BLaER1 treated with 17β-estradiol and CSF1 and Interleukin-3, amounts not matched to agents 10 nM and 100 nM (cell line): Measurements from ENCODE around the gene RAD23B.
"Not testable (repeated sequence)": the region's sequence is repeated elsewhere in the genome, so short reads cannot be mapped to it uniquely, and the experiment has no call there.

ENCODE experiments used
- H3K27ac ChIP-seq, 11 experiments: shearing (Covaris generic); formaldehyde crosslinking; 2 replicates each; pipeline ENCODE4 v1.8.1; 2022
- H3K27me3 ChIP-seq, 11 experiments: shearing (Covaris generic); formaldehyde crosslinking; 2 replicates each; pipeline ENCODE4 v1.8.1; 2022
- H3K36me3 ChIP-seq, 11 experiments: shearing (Covaris generic); formaldehyde crosslinking; 2 replicates each; pipeline ENCODE4 v1.8.1; 2022
- H3K4me1 ChIP-seq, 10 experiments: shearing (Covaris generic); formaldehyde crosslinking; 2 replicates each; pipeline ENCODE4 v1.8.1; 2022
- H3K4me2 ChIP-seq, 11 experiments: shearing (Covaris generic); formaldehyde crosslinking; 2 replicates each; pipeline ENCODE4 v1.8.1; 2022
- H3K4me3 ChIP-seq, 10 experiments: shearing (Covaris generic); formaldehyde crosslinking; 2 replicates each; pipeline ENCODE4 v1.8.1; 2022
- H3K9ac ChIP-seq, 11 experiments: shearing (Covaris generic); formaldehyde crosslinking; 2 replicates each; pipeline ENCODE4 v1.8.1; 2022
- H3K9me3 ChIP-seq, 11 experiments: shearing (Covaris generic); formaldehyde crosslinking; replicated peaks in 1 of 11; 2 replicates each; pipeline ENCODE4 v1.8.1; 2022
- H4K20me1 ChIP-seq, 11 experiments: shearing (Covaris generic); formaldehyde crosslinking; 2 replicates each; pipeline ENCODE4 v1.8.1; 2022
- Cebpa-rat ChIP-seq, 11 experiments: shearing (Covaris generic); IDR thresholded peaks; 2 replicates each; pipeline ENCODE4 v1.8.1; 2022

The RAD23B gene

DNA sequence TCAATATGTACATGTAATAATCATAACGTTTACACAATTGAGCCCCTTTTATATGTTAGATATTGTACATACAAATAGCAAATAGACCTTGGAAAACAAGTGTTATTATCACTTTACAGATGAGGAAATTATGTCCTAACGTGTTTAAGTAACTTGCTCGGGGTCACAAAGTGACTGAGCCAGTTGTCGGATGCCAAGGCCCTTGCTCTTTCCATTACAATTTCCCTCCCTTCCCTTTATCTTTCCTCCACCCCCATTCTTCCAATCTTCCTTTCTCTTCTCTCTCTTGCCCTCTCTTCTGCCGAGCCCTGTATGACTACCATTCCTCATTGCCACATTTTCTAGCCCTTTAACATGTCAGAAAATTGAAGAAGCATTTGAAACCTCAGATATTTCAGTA lies 34.4 kb upstream of the RAD23B start:
- Histone ChIP-seq H3K9ac (no peak overlapping the region), H3K27ac (no peak overlapping the region), H3K4me3 (no peak overlapping the region), H3K4me1 (peaks cover 0 to 7% (median 0%) of the 10 kb centered on the region in 10 experiments; a peak in 2 of 20 replicates), H4K20me1 (no peaks in the 10 kb centered on the region), H3K27me3 (no peaks in the 10 kb centered on the region), H3K36me3 (no peaks in the 10 kb centered on the region), H3K9me3 (no peaks in the 10 kb centered on the region), H3K4me2 (no peak overlapping the region)
- TF ChIP-seq Cebpa-rat (IDR thresholded peaks at IDR 0.05): no peak

- H3K9ac ChIP-seq: no peak overlapping the region
- no peaks in the 10 kb centered on the region for H3K36me3 ChIP-seq
- peaks cover 0 to 7% (median 0%) of the 10 kb centered on the region in 10 experiments; a peak in 2 of 20 replicates for H3K4me1 ChIP-seq
- H3K27me3 ChIP-seq: no peaks in the 10 kb centered on the region
- no peak overlapping the region for H3K4me2 ChIP-seq
- H3K4me3 ChIP-seq: no peak overlapping the region
- H3K9me3 ChIP-seq: no peaks in the 10 kb centered on the region
- H4K20me1 ChIP-seq: no peaks in the 10 kb centered on the region
- no peak for TF ChIP-seq Cebpa-rat (IDR thresholded peaks at IDR 0.05)
- no peak overlapping the region for H3K27ac ChIP-seq
These were observed 33.9 kb upstream of the RAD23B start for GRCh38 chr9:107249131-107249533.

DNA sequence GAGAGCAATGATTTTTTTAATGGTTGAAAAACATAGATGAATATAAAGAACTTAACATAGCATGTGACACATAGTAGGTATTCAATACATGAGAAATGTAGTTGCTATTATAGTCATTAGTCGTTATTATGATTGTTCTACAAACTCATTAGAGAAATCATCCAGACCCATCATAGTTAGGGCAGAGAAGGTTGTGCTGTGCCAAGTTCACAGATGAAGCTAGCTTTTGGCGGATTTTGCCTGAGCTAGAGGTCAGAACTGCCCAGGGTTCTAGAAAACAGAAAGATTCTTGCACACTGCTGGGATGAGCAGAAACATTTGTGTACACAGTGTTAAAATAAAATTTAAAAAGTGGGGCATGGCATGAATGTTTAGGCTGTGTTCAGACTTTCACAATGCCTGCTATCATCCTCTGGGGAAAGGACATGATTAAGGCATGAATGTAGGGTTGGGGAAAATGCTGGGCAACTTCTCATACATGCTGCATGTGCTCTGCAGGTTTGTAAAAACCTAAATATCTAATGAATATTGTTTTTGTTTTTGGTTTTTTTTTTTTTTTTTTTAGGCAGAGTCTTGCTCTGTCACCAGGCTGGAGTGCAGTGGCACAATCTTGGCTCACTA lies 33.3 kb upstream of the RAD23B start:
- Histone ChIP-seq H3K27me3 (no peaks in the 10 kb centered on the region), H3K4me1 (peaks cover 0 to 7% (median 0%) of the 10 kb centered on the region in 10 experiments; a peak in 2 of 20 replicates), H3K36me3 (no peaks in the 10 kb centered on the region), H4K20me1 (no peaks in the 10 kb centered on the region), H3K9me3 (no peaks in the 10 kb centered on the region), H3K4me2 (no peak overlapping the region), H3K9ac (no peak overlapping the region), H3K4me3 (no peak overlapping the region), H3K27ac (no peak overlapping the region)
- TF ChIP-seq Cebpa-rat (IDR thresholded peaks at IDR 0.05): no peak

DNA sequence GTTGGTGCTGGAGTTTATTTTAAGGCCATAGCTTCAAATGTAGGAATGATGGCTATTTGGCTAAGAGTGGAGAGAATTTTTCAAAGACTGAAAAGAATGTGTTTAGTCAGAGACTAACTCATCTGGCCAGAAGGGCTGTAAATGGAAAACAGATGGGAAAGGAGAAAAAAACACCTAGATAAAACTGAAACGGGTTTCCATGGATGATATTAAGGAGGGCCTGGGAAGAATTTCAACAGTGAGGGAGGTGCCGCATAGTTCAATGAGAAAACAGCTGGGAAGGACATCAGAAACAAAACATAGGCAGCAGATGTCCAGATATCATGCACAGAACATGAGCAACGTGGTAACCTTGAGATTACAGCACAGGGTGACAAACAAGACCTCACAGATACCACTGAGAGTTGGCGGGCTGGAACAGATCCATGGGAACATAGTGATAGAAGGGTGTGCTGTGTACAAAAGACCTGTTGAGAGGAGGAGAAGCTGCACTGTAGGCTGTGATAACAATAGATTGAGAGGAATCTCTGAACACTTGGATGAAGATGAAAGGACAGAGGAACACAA lies 31.2 kb upstream of the RAD23B start:
- Histone ChIP-seq H3K9ac (no peak overlapping the region), H3K27me3 (no peaks in the 10 kb centered on the region), H3K27ac (no peak overlapping the region), H3K4me3 (no peak overlapping the region), H3K9me3 (no peaks in the 10 kb centered on the region), H3K4me1 (0 out of 20 replicates have a peak, but pooled peaks cover 0 to under 1% (median 0%) of the 10 kb centered on the region in 10 experiments), H4K20me1 (no peaks in the 10 kb centered on the region), H3K36me3 (no peaks in the 10 kb centered on the region), H3K4me2 (no peak overlapping the region)
- no peak for TF ChIP-seq Cebpa-rat (IDR thresholded peaks at IDR 0.05)

DNA sequence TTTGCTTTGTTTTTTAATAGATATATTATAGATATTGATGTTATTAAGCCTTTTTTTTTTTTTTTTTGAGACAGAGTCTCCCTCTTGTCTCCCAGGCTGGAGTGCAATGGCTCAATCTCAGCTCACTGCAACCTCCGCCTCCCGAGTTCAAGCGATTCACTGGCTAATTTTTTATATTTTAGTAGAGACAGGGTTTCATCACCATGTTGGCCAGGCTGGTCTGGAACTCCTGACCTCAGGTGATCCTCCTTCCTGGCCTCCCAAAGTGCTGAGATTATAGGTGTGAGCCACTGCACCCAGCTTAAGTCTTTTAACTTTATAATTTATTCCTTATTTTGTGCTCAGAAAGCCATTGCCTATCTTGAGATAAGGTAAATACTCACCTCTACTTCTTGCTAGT lies 24.2 kb upstream of the RAD23B start:
- Histone ChIP-seq H3K27me3 (peaks cover 0 to 5% (median 0%) of the 10 kb centered on the region in 11 experiments; a peak in 2 of 22 replicates), H3K4me3 (no peak overlapping the region), H3K4me1 (peaks cover 13 to 22% (median 20%) of the 10 kb centered on the region in 10 experiments), H4K20me1 (peaks cover 0 to 16% (median 0%) of the 10 kb centered on the region in 11 experiments; a peak in 9 of 22 replicates), H3K4me2 (no peak overlapping the region), H3K36me3 (no peaks in the 10 kb centered on the region), H3K27ac (no peak overlapping the region), H3K9me3 (no peaks in the 10 kb centered on the region), H3K9ac (no peak overlapping the region)
- no peak for TF ChIP-seq Cebpa-rat (IDR thresholded peaks at IDR 0.05)

DNA sequence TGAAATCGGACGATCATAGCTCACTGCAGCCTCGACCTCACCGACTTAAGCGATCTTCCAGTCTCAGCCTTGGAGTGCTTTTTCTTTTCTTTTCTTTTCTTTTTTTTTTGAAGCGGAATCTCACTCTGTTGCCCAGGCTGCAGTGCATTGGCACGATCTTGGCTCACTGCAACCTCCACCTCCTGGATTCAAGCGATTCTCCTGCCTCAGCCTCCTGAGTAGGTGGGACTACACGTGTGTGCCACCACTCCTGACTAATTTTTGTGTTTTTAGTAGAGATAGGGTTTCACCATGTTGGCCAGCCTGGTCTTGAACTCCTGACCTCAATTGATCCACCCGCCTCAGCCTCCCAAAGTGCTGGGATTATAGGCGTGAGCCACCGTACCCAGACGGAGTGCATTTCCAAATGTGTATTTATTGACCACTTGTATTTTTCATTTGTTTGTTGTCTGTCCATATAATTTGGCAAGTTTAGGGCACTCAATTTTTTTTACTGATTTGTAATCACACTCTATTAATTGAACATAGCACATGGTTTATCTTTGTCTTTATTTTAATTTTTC lies 23.2 kb upstream of the RAD23B start:
- H4K20me1 ChIP-seq: peaks cover 0 to 16% (median 0%) of the 10 kb centered on the region in 11 experiments; a peak in 9 of 22 replicates
- not testable (repeated sequence) for H3K4me3 ChIP-seq, H3K27ac ChIP-seq, H3K36me3 ChIP-seq, H3K9ac ChIP-seq, H3K27me3 ChIP-seq, H3K9me3 ChIP-seq
- peak overlapping the region; percentile 50 to 78 (median 67) for H3K4me2 ChIP-seq
- peaks cover 13 to 22% (median 20%) of the 10 kb centered on the region in 10 experiments for H3K4me1 ChIP-seq

- peak overlapping the region; percentile 50 to 78 (median 67) for H3K4me2 ChIP-seq
- TF ChIP-seq Cebpa-rat (IDR thresholded peaks at IDR 0.05): no peak
- no peaks in the 10 kb centered on the region for H3K36me3 ChIP-seq
- no peak overlapping the region for H3K4me3 ChIP-seq
- H3K27ac ChIP-seq: peak overlapping the region in 2 of 11 experiments; percentile 9 to 35; a peak in 2 of 22 replicates
- H3K9ac ChIP-seq: peak overlapping the region in 2 of 11 experiments; percentile 1 to 40; a peak in 3 of 22 replicates
- peaks cover 4 to 13% (median 7%) of the 10 kb centered on the region in 11 experiments; a peak in 17 of 22 replicates for H3K9me3 ChIP-seq
- peaks cover 0 to 5% (median 0%) of the 10 kb centered on the region in 11 experiments; a peak in 2 of 22 replicates for H3K27me3 ChIP-seq
- peaks cover 0 to 16% (median 0%) of the 10 kb centered on the region in 11 experiments; a peak in 9 of 22 replicates for H4K20me1 ChIP-seq
- H3K4me1 ChIP-seq: peaks cover 13 to 22% (median 20%) of the 10 kb centered on the region in 10 experiments
These were observed 22.5 kb upstream of the RAD23B start for GRCh38 chr9:107260437-107261081.

DNA sequence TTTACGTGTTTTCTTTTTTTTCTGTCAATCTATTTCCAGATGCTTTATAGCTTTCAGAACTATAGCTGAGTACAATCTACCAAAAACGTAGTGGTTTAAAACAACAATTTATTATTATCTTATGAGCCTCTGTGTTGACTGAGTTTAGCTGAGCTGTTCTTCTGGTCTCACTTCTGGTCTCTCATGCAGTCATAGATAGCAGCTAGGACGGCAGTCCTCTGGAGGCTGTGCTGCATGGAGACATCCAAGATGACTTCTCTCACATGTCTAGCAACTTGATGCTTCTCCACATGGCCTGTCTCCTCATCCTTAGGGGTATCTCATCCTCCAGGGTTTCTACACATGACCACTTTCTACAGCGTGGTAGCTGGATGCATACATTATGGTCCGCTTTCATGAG lies 22.0 kb upstream of the RAD23B start:
- Histone ChIP-seq H3K27me3 (peaks cover 0 to 5% (median 0%) of the 10 kb centered on the region in 11 experiments; a peak in 2 of 22 replicates), H3K27ac (peak overlapping the region in 2 of 11 experiments; percentile 9 to 35; a peak in 2 of 22 replicates), H3K9ac (peak overlapping the region in 2 of 11 experiments; percentile 1 to 40; a peak in 1 of 22 replicates), H3K4me2 (peak overlapping the region; percentile 50 to 78 (median 67); a peak in 20 of 22 replicates), H3K36me3 (no peaks in the 10 kb centered on the region), H3K9me3 (peaks cover 5 to 16% (median 8%) of the 10 kb centered on the region in 11 experiments; a peak in 17 of 22 replicates), H3K4me1 (peaks cover 13 to 22% (median 20%) of the 10 kb centered on the region in 10 experiments), H4K20me1 (peaks cover 0 to 16% (median 0%) of the 10 kb centered on the region in 11 experiments; a peak in 9 of 22 replicates), H3K4me3 (no peak overlapping the region)
- TF ChIP-seq Cebpa-rat (IDR thresholded peaks at IDR 0.05): no peak

- H3K9ac ChIP-seq: no peak overlapping the region
- no peaks in the 10 kb centered on the region for H3K36me3 ChIP-seq
These were observed 19.8 kb upstream of the RAD23B start for GRCh38 chr9:107263289-107263688.

More at GRCh38 chr9:107263289-107263688, 19.8 kb upstream of the RAD23B start:
- Histone ChIP-seq H3K27me3 (peaks cover 0 to 5% (median 0%) of the 10 kb centered on the region in 11 experiments; a peak in 2 of 22 replicates), H3K4me2 (no peak overlapping the region), H3K9me3 (peaks cover 5 to 16% (median 8%) of the 10 kb centered on the region in 11 experiments; a peak in 17 of 22 replicates), H3K4me3 (no peak overlapping the region), H3K4me1 (peaks cover 13 to 22% (median 20%) of the 10 kb centered on the region in 10 experiments), H3K27ac (no peak overlapping the region), H4K20me1 (peaks cover 0 to 16% (median 0%) of the 10 kb centered on the region in 11 experiments; a peak in 9 of 22 replicates)
- TF ChIP-seq Cebpa-rat (IDR thresholded peaks at IDR 0.05): no peak
